IMR-90 (cell line): ENCODE data around the gene ADARB2. TPM values are rescaled to one million over a fixed set of nuclear protein-coding genes. Genes with fewer than 3 reads are reported as not detected.

ENCODE experiments used
- ATAC-seq: fragments of 200-7000 bp; cut with Tn5 transposase; 2 replicates; pipeline ENCODE4 v1.9.1; 2020; ENCODE audit warnings: low read depth, mild to moderate bottlenecking, moderate library complexity
- BruUV-seq: library from RNA; stranded (reverse); fragments of 400-500 nt; replicated peaks from 2 replicates; lab custom pipeline; 2021; lab: Mats Ljungman, UMichigan
- CTCF ChIA-PET: fragments of 300-600 bp; formaldehyde crosslinking; extraction: SDS; loops from one replicate; lab custom pipeline; 2021; ENCODE audit warnings: antibody characterized with exemption; lab: Yijun Ruan, JAX
- POLR2A ChIA-PET: fragments of 300-600 bp; sonication (Branson Sonifier 250); formaldehyde crosslinking; loops from one replicate; lab custom pipeline; 2022; ENCODE audit warnings: antibody characterized with exemption; ENCODE audit not compliant: unreplicated experiment; lab: Charles Lee
- DNase-seq: peaks from one replicate; pipeline ENCODE4 v3.0.0; 2013
- H2AFZ ChIP-seq: replicated peaks from 2 replicates; pipeline ENCODE3; 2013; ENCODE audit warnings: low read length, mild to moderate bottlenecking; ENCODE audit not compliant: poor library complexity
- H2AK5ac ChIP-seq: 2 replicates; pipeline ENCODE4 v1.6.1; 2013; ENCODE audit warnings: low read depth, low read length, inconsistent platforms
- H2AK9ac ChIP-seq: replicated peaks from 2 replicates; pipeline ENCODE3; 2013; ENCODE audit warnings: mild to moderate bottlenecking, low read depth, low read length, moderate library complexity; ENCODE audit not compliant: poor library complexity
- H2BK120ac ChIP-seq: 2 replicates; pipeline ENCODE4 v1.6.1; 2013; ENCODE audit warnings: low read depth, low read length, inconsistent platforms
- H2BK15ac ChIP-seq: 3 replicates; pipeline ENCODE4 v1.6.1; 2013; ENCODE audit warnings: low read depth, low read length, inconsistent platforms
- H2BK20ac ChIP-seq: 2 replicates; pipeline ENCODE4 v1.6.1; 2013; ENCODE audit warnings: low read depth, mild to moderate bottlenecking, inconsistent platforms, low read length, moderate library complexity
- H2BK5ac ChIP-seq: 2 replicates; pipeline ENCODE4 v1.6.1; 2013; ENCODE audit warnings: mild to moderate bottlenecking, low read depth, low read length, inconsistent platforms; ENCODE audit not compliant: poor library complexity, severe bottlenecking
- H3K14ac ChIP-seq: replicated peaks from 2 replicates; pipeline ENCODE4 v1.6.1; 2013; ENCODE audit warnings: low read depth, low read length, inconsistent platforms
- H3K18ac ChIP-seq: 2 replicates; pipeline ENCODE4 v1.6.1; 2013; ENCODE audit warnings: low read depth, low read length, control low read depth
- H3K23ac ChIP-seq: 2 replicates; pipeline ENCODE4 v1.6.1; 2013; ENCODE audit warnings: low read depth, low read length, inconsistent platforms
- H3K27ac ChIP-seq: 2 replicates; pipeline ENCODE4 v1.5.1; 2013; ENCODE audit warnings: mild to moderate bottlenecking, control low read depth, low read length; ENCODE audit not compliant: insufficient read depth
- H3K27me3 ChIP-seq: 2 replicates; pipeline ENCODE4 v1.6.1; 2013; ENCODE audit warnings: low read length; ENCODE audit not compliant: control insufficient read depth, insufficient read depth
- H3K36me3 ChIP-seq: 2 replicates; pipeline ENCODE4 v1.6.1; 2013; ENCODE audit warnings: low read length, mixed read lengths; ENCODE audit not compliant: control insufficient read depth, insufficient read depth
- H3K4ac ChIP-seq: 2 replicates; pipeline ENCODE4 v1.6.1; 2013; ENCODE audit warnings: low read depth, low read length, inconsistent platforms
- H3K4me1 ChIP-seq: 2 replicates; pipeline ENCODE4 v1.6.1; 2013; ENCODE audit warnings: low read length, mixed read lengths; ENCODE audit not compliant: control insufficient read depth, insufficient read depth
- H3K4me2 ChIP-seq: 2 replicates; pipeline ENCODE4 v1.6.1; 2013; ENCODE audit warnings: low read depth, mild to moderate bottlenecking, control low read depth, low read length, moderate library complexity
- H3K4me3 ChIP-seq: 2 replicates; pipeline ENCODE4 v1.5.1; 2013; ENCODE audit warnings: low read depth, mild to moderate bottlenecking, control low read depth, low read length, moderate library complexity; ENCODE audit not compliant: insufficient read depth
- H3K56ac ChIP-seq: 2 replicates; pipeline ENCODE4 v1.6.1; 2013; ENCODE audit warnings: low read length, inconsistent platforms; ENCODE audit not compliant: insufficient read depth; ENCODE audit errors: extremely low read depth
- H3K79me1 ChIP-seq, 2 experiments: 2 replicates each; pipeline ENCODE4 v1.6.1; 2013; ENCODE audit warnings: low read length in 2 of 2, inconsistent platforms in 1 of 2, low read depth in 1 of 2
- H3K9ac ChIP-seq: 2 replicates; pipeline ENCODE4 v1.6.1; 2013; ENCODE audit warnings: low read depth, low read length, control low read depth
- H3K9me1 ChIP-seq: 2 replicates; pipeline ENCODE4 v1.6.1; 2013; ENCODE audit warnings: low read length, inconsistent platforms; ENCODE audit not compliant: insufficient read depth
- H3K9me3 ChIP-seq: 2 replicates; pipeline ENCODE4 v1.6.1; 2013; ENCODE audit warnings: low read length; ENCODE audit not compliant: control insufficient read depth, insufficient read depth
- H4K20me1 ChIP-seq: 2 replicates; pipeline ENCODE4 v1.6.1; 2013; ENCODE audit warnings: low read length, inconsistent platforms; ENCODE audit not compliant: insufficient read depth
- H4K5ac ChIP-seq: 2 replicates; pipeline ENCODE4 v1.6.1; 2013; ENCODE audit warnings: mild to moderate bottlenecking, low read depth, low read length, control low read depth
- H4K8ac ChIP-seq, 2 experiments: 2 replicates each; pipeline ENCODE4 v1.6.1; 2013; ENCODE audit warnings: low read depth in 2 of 2, low read length in 2 of 2, control low read depth in 1 of 2, inconsistent platforms in 1 of 2
- H4K91ac ChIP-seq: 2 replicates; pipeline ENCODE4 v1.6.1; 2013; ENCODE audit warnings: low read depth, low read length, inconsistent platforms; ENCODE audit not compliant: insufficient read depth
- CEBPB ChIP-seq: IDR thresholded peaks from 2 replicates; pipeline ENCODE4 v1.6.1; 2012; ENCODE audit warnings: low read depth, low read length, improper control_type of control experiment
- CHD1 ChIP-seq: IDR thresholded peaks from 2 replicates; pipeline ENCODE4 v1.6.1; 2012; ENCODE audit warnings: low read depth, low read length, improper control_type of control experiment
- FOS ChIP-seq: fragments of 150-350 bp; IDR thresholded peaks from 2 replicates; pipeline ENCODE4 v1.6.1; 2016; ENCODE audit warnings: low read depth, low read length
- MAFK ChIP-seq: IDR thresholded peaks from 2 replicates; pipeline ENCODE4 v1.6.1; 2012; ENCODE audit warnings: low read depth, low read length, improper control_type of control experiment
- MAZ ChIP-seq: IDR thresholded peaks from 2 replicates; pipeline ENCODE4 v1.6.1; 2012; ENCODE audit warnings: low read depth, mild to moderate bottlenecking, low read length, improper control_type of control experiment, moderate library complexity, borderline replicate concordance
- MXI1 ChIP-seq: IDR thresholded peaks from 2 replicates; pipeline ENCODE4 v1.6.1; 2012; ENCODE audit warnings: low read depth, mild to moderate bottlenecking, low read length, moderate library complexity, borderline replicate concordance
- NFE2L2 ChIP-seq: fragments of 150-350 bp; IDR thresholded peaks from 2 replicates; pipeline ENCODE4 v1.6.1; 2016; ENCODE audit warnings: low read depth, mild to moderate bottlenecking, low read length
- RAD21 ChIP-seq: IDR thresholded peaks from 2 replicates; pipeline ENCODE4 v1.6.1; 2012; ENCODE audit warnings: low read length, improper control_type of control experiment
- RCOR1 ChIP-seq: IDR thresholded peaks from 2 replicates; pipeline ENCODE4 v1.6.1; 2012; ENCODE audit warnings: mild to moderate bottlenecking, low read length, improper control_type of control experiment; ENCODE audit not compliant: insufficient replicate concordance
- RFX5 ChIP-seq: IDR thresholded peaks from 2 replicates; pipeline ENCODE4 v1.8.0; 2012; ENCODE audit warnings: low read depth, mild to moderate bottlenecking, low read length, moderate library complexity
- SMC3 ChIP-seq: fragments of 150-350 bp; IDR thresholded peaks from 2 replicates; pipeline ENCODE4 v1.6.1; 2016; ENCODE audit warnings: low read depth, mild to moderate bottlenecking, antibody characterized with exemption, low read length, moderate library complexity
- WGBS, 2 experiments: methylation state at CpG; one replicate each; pipeline versions ENCODE4 v1.1.5 to v1.1.7; 2013; ENCODE audit warnings: missing lambda C conversion rate in 2 of 2; ENCODE audit not compliant: insufficient read length in 1 of 2; ENCODE audit errors: extremely low coverage in 2 of 2; 5-methylcytosine and 5-hydroxymethylcytosine counted together
- dilution Hi-C: fragments of 300-500 bp; cut with HindIII; formaldehyde crosslinking; loops from one replicate; pipeline ENCODE4 v1.14.3; 2018; ENCODE audit warnings: low sequenced_read_pairs; ENCODE audit not compliant: unreplicated experiment
- in situ Hi-C: fragments of 300-500 bp; cut with MboI; formaldehyde crosslinking; loops from 3 replicates; pipeline ENCODE4 v1.14.3; 2019; ENCODE audit warnings: low sequenced_read_pairs, inconsistent platforms, mixed read lengths
- intact Hi-C: fragments of 100-400 bp; cut with micrococcal nuclease; formaldehyde crosslinking; loops from 2 replicates; pipeline ENCODE4 v1.10.0; 2022
- polyA plus RNA-seq, 3 experiments: library from polyadenylated mRNA; depleted of rRNA; stranded (reverse); fragments of >200 nt; gene quantifications; 2 replicates each; pipeline ENCODE4 v1.2.3, GENCODE V29; 2012; ENCODE audit warnings: low replicate concordance in 1 of 3
- total RNA-seq: library from RNA; depleted of rRNA; stranded (reverse); fragments of >200 nt; gene quantifications from 2 replicates; pipeline ENCODE4 v1.2.3, GENCODE V29; 2012

The ADARB2 gene
- total and polyA plus RNA-seq, 2 of the 4 experiments (the other 2 are of a cell fraction) = not detected

- H4K5ac ChIP-seq = no peak overlapping the region
- DNase-seq = no peak
- no peak overlapping the region for H3K9ac ChIP-seq
- H3K4ac ChIP-seq = no peak overlapping the region
- H2BK15ac ChIP-seq = no peak overlapping the region
- no peaks in the 10 kb centered on the region for H3K4me1 ChIP-seq
- TF ChIP-seq SMC3 (no peak), MXI1 (no peak), MAZ (no peak), RAD21 (no peak), RCOR1 (no peak), FOS (no peak), CEBPB (no peak), NFE2L2 (no peak), CHD1 (no peak), RFX5 (no peak), MAFK (no peak)
- ATAC-seq = no peak
- in situ Hi-C loops (no loop called here), dilution Hi-C loops (no loop called here), intact Hi-C loops (no loop called here)
- peaks cover 50% of the 10 kb centered on the region for H3K9me3 ChIP-seq
- H2AK5ac ChIP-seq = no peak overlapping the region
- no peaks in the 10 kb centered on the region for H3K9me1 ChIP-seq
- H3K18ac ChIP-seq = no peak overlapping the region
- ChIA-PET POLR2A (no interaction called here), CTCF (no interaction called here)
- BruUV-seq = no TSS peak
- no peak overlapping the region for H2BK120ac ChIP-seq
- H3K79me1 ChIP-seq = no peaks in the 10 kb centered on the region
- no peak overlapping the region for H2BK5ac ChIP-seq
- H3K4me3 ChIP-seq = no peak overlapping the region
- no peaks in the 10 kb centered on the region for H3K27me3 ChIP-seq
- H3K4me2 ChIP-seq = no peak overlapping the region
- H2BK20ac ChIP-seq = no peak overlapping the region
- no peak overlapping the region for H2AK9ac ChIP-seq
- H2AFZ ChIP-seq = no peak overlapping the region
- H3K27ac ChIP-seq = no peak overlapping the region
- WGBS, 2 experiments = no CpG with 5 or more reads among the region's 17 CpGs
- no peak overlapping the region for H3K14ac ChIP-seq
- H3K56ac ChIP-seq = no peak overlapping the region
- H4K8ac ChIP-seq = no peak overlapping the region
- H3K36me3 ChIP-seq = no peaks in the 10 kb centered on the region
- H4K91ac ChIP-seq = no peak overlapping the region
- no peak overlapping the region for H3K23ac ChIP-seq
- H4K20me1 ChIP-seq = no peaks in the 10 kb centered on the region
Measured at GRCh38 chr10:1663226-1663625, 74.1 kb downstream of the ADARB2 start.
